ENCODE measurements around the gene PTPRN2.

Gene PTPRN2

GRCh38 chr7:157721468-157722136 is 866.0 kb downstream of the PTPRN2 start:
- DNase-seq (ENCODE audit: low read depth), result no peak
- H3K4me3 ChIP-seq (ENCODE audit: low read depth, low read length), result no peak overlapping the region
- TF ChIP-seq CTCF (IDR thresholded peaks at IDR 0.05; ENCODE audit: low read depth, low read length, missing control alignments), result no peak

DNA sequence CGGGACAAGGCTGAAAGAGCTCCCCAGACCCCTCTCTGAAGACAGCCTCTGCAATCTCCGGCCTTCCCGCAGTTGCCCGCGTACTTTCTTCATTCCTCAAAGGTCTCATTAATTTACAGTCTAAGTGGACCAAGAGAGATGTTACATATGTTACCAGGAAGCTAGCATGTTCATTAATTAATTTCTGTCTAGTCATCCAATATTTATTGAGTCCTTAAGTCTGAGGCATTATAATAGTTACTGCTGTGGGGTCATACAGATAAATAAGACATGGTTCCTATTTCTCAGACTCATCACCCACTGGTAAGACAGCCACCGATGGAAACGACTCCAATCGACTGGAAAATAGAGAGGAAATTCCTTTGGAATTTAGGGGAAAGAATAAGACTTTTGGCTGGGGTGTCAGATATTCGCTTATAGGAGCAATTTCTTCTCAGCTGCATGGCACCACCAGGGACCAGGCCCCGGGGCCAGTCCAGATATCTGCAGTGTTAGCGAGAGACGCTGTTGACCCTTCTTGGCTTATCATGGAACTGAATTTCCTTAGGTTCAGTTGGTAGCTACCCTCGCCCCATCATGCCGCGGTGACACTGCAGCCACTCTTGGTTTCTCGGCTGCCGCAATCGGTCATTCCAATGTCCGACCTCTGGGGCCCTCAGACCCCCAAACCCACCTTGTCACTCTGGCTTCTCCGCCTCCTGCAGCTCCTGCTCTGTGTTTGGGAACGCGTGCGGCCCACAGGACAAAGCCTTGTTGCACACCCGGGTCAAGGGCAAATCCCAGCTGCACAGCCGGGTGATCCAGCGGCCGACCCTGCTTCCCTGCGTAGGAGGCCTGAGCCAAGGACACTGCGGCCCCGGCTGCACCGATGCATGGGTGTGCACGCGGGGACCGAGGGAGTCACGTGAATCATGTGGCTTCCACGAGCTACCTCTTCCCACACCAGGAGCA is 867.6 kb downstream of the PTPRN2 start:
- DNase-seq (ENCODE audit: low read depth), result no peak
- no peak overlapping the region for H3K4me3 ChIP-seq (ENCODE audit: low read depth, low read length)
- no peak for TF ChIP-seq CTCF (IDR thresholded peaks at IDR 0.05; ENCODE audit: low read depth, low read length, missing control alignments)

- DNase-seq (ENCODE audit: low read depth), result no peak
- H3K4me3 ChIP-seq (ENCODE audit: low read depth, low read length), result no peak overlapping the region
- TF ChIP-seq CTCF (IDR thresholded peaks at IDR 0.05; ENCODE audit: low read depth, low read length, missing control alignments), result no peak
These were observed 868.5 kb downstream of the PTPRN2 start for GRCh38 chr7:157719008-157719682.

- no peak for DNase-seq (ENCODE audit: low read depth)
These were observed 869.2 kb downstream of the PTPRN2 start for GRCh38 chr7:157718303-157719007.

GRCh38 chr7:157717211-157718174 is 870.1 kb downstream of the PTPRN2 start:
- H3K4me3 ChIP-seq (ENCODE audit: low read depth, low read length), result no peak overlapping the region
- DNase-seq (ENCODE audit: low read depth), result no peak
- TF ChIP-seq CTCF (IDR thresholded peaks at IDR 0.05; ENCODE audit: low read depth, low read length, missing control alignments), result no peak

More at GRCh38 chr7:157718303-157719007, 869.2 kb downstream of the PTPRN2 start:
- no peak for TF ChIP-seq CTCF (IDR thresholded peaks at IDR 0.05; ENCODE audit: low read depth, low read length, missing control alignments)
- no peak overlapping the region for H3K4me3 ChIP-seq (ENCODE audit: low read depth, low read length)
